ENCODE measurements around the gene PTH1R.

Gene PTH1R

DNA sequence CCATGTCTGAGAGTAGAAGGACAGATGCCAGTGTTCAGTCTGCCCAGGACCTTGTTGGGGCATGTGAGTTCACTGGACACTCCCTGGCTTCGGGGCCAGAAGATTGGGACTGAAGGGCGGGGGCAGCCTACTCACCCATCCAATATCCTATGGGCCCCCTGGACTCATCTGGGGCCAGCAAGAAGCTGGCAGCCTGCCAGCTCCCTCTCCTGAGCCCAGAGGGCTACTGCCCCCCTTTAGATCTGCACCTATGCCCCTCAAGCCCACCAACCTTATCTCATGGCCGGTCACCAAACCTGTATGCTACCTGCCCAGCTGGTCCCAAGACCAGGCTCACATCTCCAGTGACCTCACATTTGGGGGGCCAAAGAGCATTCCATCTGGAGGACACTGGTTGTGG, 8.1 kb downstream of the PTH1R start:
- DNase-seq (ENCODE audit: low spot score) (no peak), ATAC-seq (ENCODE audit: low read depth) (no peak)
- H3K36me3 ChIP-seq (ENCODE audit: low read depth) = no peaks in the 10 kb centered on the region
- H3K27me3 ChIP-seq (ENCODE audit: insufficient read depth, poor library complexity, severe bottlenecking) = peaks cover 28% of the 10 kb centered on the region
- no peak overlapping the region for H3K4me3 ChIP-seq (ENCODE audit: severe bottlenecking)
- H3K9me3 ChIP-seq (ENCODE audit: severe bottlenecking) = no peaks in the 10 kb centered on the region
- H3K27ac ChIP-seq (ENCODE audit: poor library complexity, severe bottlenecking) = no peak overlapping the region
- TF ChIP-seq, protein P1, sequence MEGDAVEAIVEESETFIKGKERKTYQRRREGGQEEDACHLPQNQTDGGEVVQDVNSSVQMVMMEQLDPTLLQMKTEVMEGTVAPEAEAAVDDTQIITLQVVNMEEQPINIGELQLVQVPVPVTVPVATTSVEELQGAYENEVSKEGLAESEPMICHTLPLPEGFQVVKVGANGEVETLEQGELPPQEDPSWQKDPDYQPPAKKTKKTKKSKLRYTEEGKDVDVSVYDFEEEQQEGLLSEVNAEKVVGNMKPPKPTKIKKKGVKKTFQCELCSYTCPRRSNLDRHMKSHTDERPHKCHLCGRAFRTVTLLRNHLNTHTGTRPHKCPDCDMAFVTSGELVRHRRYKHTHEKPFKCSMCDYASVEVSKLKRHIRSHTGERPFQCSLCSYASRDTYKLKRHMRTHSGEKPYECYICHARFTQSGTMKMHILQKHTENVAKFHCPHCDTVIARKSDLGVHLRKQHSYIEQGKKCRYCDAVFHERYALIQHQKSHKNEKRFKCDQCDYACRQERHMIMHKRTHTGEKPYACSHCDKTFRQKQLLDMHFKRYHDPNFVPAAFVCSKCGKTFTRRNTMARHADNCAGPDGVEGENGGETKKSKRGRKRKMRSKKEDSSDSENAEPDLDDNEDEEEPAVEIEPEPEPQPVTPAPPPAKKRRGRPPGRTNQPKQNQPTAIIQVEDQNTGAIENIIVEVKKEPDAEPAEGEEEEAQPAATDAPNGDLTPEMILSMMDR (IDR thresholded peaks at IDR 0.05; ENCODE audit: poor library complexity, severe bottlenecking) = no peak
- H3K4me1 ChIP-seq (ENCODE audit: insufficient read depth, poor library complexity, severe bottlenecking) = no peaks in the 10 kb centered on the region

DNA sequence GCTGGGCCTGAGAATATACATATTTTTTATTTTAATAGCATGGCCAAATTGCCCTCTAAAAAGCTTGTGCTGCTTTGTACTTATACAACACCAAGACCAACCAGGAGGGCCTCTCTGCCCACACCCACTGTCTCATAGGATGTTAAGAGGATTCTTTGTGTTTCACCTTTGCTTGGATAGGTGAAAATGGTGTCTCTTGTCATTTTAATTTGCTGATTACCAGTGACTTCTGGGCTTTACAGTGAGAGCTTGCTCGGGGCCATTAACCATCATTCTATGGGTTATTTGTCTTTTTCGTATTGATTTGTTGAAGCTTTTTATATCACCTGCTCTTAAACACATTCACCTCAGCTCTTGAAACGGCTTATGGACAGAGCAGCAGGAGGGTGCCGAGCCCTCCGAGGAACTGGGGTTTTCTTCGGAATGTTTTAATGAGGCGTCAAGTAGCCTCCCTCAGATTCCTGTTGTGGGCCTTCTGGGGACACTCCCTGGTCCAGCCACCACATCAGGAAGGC, 10.5 kb downstream of the PTH1R start:
- ATAC-seq (ENCODE audit: low read depth) = no peak
- no peaks in the 10 kb centered on the region for H3K9me3 ChIP-seq (ENCODE audit: severe bottlenecking)
- no peak overlapping the region for H3K4me3 ChIP-seq (ENCODE audit: severe bottlenecking)
- H3K27ac ChIP-seq (ENCODE audit: poor library complexity, severe bottlenecking) = no peak overlapping the region
- DNase-seq (ENCODE audit: low spot score) = no peak
- no peaks in the 10 kb centered on the region for H3K4me1 ChIP-seq (ENCODE audit: insufficient read depth, poor library complexity, severe bottlenecking)
- no peaks in the 10 kb centered on the region for H3K36me3 ChIP-seq (ENCODE audit: low read depth)
- H3K27me3 ChIP-seq (ENCODE audit: insufficient read depth, poor library complexity, severe bottlenecking) = peaks cover 9% of the 10 kb centered on the region
- TF ChIP-seq, protein P1 (IDR thresholded peaks at IDR 0.05; ENCODE audit: poor library complexity, severe bottlenecking) = no peak

DNA sequence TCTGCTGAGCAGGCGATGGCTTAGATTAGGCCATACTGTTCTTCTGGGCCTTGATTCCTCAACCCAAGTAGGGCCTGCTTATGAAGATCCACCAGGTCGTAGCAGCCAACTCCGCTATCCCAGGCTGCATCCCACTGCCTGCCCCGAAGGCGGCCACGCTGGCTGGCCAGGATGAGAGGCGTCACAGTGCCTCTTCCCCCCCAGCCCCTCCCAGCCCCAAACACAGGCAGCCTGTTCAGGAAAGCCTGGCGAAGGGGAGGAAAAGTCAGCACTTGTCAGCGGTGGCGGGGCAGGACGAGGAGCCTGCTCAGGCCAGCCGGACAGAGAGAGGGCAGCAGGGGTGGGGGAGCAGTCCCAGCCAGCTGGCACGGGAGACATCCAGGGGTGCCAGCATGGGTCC, 11.2 kb downstream of the PTH1R start:
- ATAC-seq (ENCODE audit: low read depth) = no peak
- H3K27ac ChIP-seq (ENCODE audit: poor library complexity, severe bottlenecking) = no peak overlapping the region

DNA sequence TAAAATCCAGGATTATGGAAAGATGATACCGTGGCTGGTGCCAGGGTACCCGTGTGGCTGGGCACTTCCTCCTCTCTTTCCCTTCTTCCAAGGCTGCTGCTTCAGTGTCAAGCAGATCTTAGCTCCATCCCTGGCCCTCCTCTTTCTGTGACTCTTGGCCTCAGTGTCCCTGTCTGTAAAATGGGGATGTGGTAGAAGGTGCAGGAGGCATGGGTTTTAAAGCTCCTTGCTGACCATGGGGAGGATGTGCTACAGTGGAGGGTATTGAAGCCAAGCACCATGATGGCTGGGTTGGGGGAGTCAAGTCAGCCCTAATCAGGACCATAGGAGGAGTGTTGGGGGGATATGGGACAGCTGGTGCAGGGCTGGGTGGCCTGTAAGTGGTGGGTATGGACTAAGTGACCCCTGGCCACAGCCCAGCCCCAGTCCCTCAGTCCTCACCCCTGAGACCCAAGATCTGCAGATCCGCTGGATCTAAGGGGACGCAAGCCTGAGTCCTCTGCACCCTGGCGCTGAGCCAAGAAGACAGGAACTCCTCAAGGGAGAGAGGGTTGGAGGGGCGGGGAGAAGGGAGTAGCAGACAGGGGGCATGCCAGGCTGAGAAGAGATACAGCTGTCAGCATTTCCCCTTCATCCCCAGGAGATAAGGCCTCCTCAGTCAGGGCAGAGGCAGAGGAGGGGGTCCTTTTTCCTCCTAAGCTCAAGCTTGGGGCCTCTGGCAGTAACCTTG, 12.0 kb downstream of the PTH1R start:
- Histone ChIP-seq H3K4me3 (ENCODE audit: severe bottlenecking) (no peak overlapping the region), H3K27me3 (ENCODE audit: insufficient read depth, poor library complexity, severe bottlenecking) (no peaks in the 10 kb centered on the region), H3K4me1 (ENCODE audit: insufficient read depth, poor library complexity, severe bottlenecking) (no peaks in the 10 kb centered on the region), H3K9me3 (ENCODE audit: severe bottlenecking) (no peaks in the 10 kb centered on the region), H3K36me3 (ENCODE audit: low read depth) (no peaks in the 10 kb centered on the region), H3K27ac (ENCODE audit: poor library complexity, severe bottlenecking) (no peak overlapping the region)
- ATAC-seq (ENCODE audit: low read depth) (no peak), DNase-seq (ENCODE audit: low spot score) (no peak)
- TF ChIP-seq, protein P1 (IDR thresholded peaks at IDR 0.05; ENCODE audit: poor library complexity, severe bottlenecking) = no peak

More for the DNA sequence above, 11.2 kb downstream of the PTH1R start:
- no peak overlapping the region for H3K4me3 ChIP-seq (ENCODE audit: severe bottlenecking)
- H3K36me3 ChIP-seq (ENCODE audit: low read depth) = no peaks in the 10 kb centered on the region
- no peaks in the 10 kb centered on the region for H3K4me1 ChIP-seq (ENCODE audit: insufficient read depth, poor library complexity, severe bottlenecking)
- H3K27me3 ChIP-seq (ENCODE audit: insufficient read depth, poor library complexity, severe bottlenecking) = peaks cover 5% of the 10 kb centered on the region
- TF ChIP-seq, protein P1 (IDR thresholded peaks at IDR 0.05; ENCODE audit: poor library complexity, severe bottlenecking) = no peak
- no peaks in the 10 kb centered on the region for H3K9me3 ChIP-seq (ENCODE audit: severe bottlenecking)
- DNase-seq (ENCODE audit: low spot score) = no peak

DNA sequence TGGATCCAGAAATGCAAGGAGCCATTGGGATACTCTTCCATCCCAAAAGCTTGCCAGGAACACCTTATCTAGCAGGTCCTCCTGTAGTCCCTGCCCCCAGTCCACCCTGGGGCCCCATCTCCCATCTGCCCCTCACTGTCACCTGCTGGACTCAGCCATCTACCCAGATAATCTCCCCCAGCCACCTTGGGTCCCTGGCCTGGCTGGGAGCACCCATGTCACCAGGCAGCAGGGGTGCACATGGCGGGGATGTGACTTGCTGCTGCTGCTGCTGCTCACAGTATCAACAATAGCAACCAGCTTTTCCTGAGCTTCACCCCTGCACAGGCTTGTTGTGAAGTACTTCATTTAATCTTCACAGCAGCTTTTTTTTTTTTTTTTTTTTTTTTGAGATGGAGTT, 12.6 kb downstream of the PTH1R start:
- Histone ChIP-seq H3K36me3 (ENCODE audit: low read depth) (no peaks in the 10 kb centered on the region), H3K4me3 (ENCODE audit: severe bottlenecking) (no peak overlapping the region), H3K4me1 (ENCODE audit: insufficient read depth, poor library complexity, severe bottlenecking) (no peaks in the 10 kb centered on the region), H3K27ac (ENCODE audit: poor library complexity, severe bottlenecking) (no peak overlapping the region), H3K27me3 (ENCODE audit: insufficient read depth, poor library complexity, severe bottlenecking) (no peaks in the 10 kb centered on the region), H3K9me3 (ENCODE audit: severe bottlenecking) (no peaks in the 10 kb centered on the region)
- TF ChIP-seq, protein P1 (IDR thresholded peaks at IDR 0.05; ENCODE audit: poor library complexity, severe bottlenecking) = no peak
- no peak for ATAC-seq (ENCODE audit: low read depth)
- no peak for DNase-seq (ENCODE audit: low spot score)
